ENCODE measurements around the gene WDR59. TPM values are rescaled to one million over a fixed set of nuclear protein-coding genes. Genes with fewer than 3 reads are reported as not detected.
"Not testable (repeated sequence)": the region's sequence is repeated elsewhere in the genome, so short reads cannot be mapped to it uniquely, and the experiment has no call there.

WDR59 gene
- total and polyA plus RNA-seq, 9 of the 15 experiments (the other 6 are each of a cell fraction or from before 2014, with no cell fraction given) = 12.7 to 126 (median 34.7) TPM

DNA sequence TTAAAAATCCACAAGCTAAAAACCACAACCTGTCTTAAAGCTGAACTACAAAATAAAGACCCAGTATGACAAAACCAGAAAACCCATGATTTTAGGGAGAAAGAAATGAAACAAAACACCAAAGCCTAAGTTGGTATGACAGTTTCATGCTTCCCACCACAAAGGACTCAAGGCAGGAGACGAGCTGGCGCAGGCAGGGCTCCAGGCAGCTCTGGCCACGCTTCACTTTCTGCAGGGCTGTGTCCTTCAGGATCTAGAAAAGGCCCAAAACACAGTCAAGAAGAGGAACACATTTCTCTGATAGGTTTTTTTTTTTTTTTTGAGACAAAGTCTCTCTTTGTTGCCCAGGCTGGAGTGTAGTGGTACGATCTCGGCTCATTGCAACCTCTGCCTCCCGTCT lies 75.3 kb downstream of the WDR59 start (continued):
- TF ChIP-seq NFIX (CRISPR knock-in tag; IDR thresholded peaks at IDR 0.05; ENCODE audit: low read depth) (no peak), PTBP1 (IDR thresholded peaks at IDR 0.05; ENCODE audit: low read depth, low read length) (no peak), MIER1 (IDR thresholded peaks at IDR 0.05; ENCODE audit: low read depth) (no peak)

DNA sequence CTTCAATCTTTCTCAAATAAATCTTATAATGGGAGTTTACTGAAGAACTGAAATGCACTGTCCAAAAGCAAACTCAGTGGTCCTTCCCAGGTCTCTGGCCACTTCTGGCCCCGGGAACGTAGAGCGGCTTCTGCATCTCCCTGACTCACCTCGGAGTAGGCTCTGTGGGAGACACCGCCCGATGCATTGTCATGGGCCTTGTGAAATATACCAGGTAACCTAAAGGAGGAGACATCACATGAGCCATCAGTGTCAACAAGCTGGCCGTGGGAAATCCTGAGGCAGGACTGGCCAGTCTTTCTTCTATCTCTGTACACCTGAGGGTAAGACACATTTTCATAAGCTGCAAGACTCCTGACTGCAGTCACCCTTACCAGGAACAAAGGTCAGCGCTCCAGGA lies 76.2 kb downstream of the WDR59 start:
- FAIRE-seq; in situ Hi-C loops (cut with MboI); H2AFZ ChIP-seq (ENCODE audit: low read depth, low read length); H3K79me2 ChIP-seq (ENCODE audit: control insufficient read depth, insufficient read depth, low read length); intact Hi-C loops (cut with micrococcal nuclease); ATAC-seq; H4K20me1 ChIP-seq (replicated peaks; ENCODE audit: control insufficient read depth, insufficient read depth, low read length); H3K4me2 ChIP-seq (ENCODE audit: insufficient read depth, low read length); H3K4me1 ChIP-seq (replicated peaks in 1 of 2; ENCODE audit: control insufficient read depth in 2 of 2, insufficient read depth in 2 of 2, low read length in 2 of 2); H3K27me3 ChIP-seq (ENCODE audit: control insufficient read depth in 2 of 2, insufficient read depth in 2 of 2, low read length in 2 of 2); DNase-seq (ENCODE audit: extremely low read depth in 1 of 4, low spot score in 3 of 4); H3K9me1 ChIP-seq (ENCODE audit: control insufficient read depth, insufficient read depth, low read length); H3K9ac ChIP-seq (ENCODE audit: insufficient read depth in 1 of 2, low read depth in 2 of 2, low read length in 2 of 2); CTCF ChIA-PET (ENCODE audit: low intra/inter-chr PET ratio); H3K27ac ChIP-seq (ENCODE audit: extremely low read depth, low read depth, low read length); POLR2A ChIA-PET; BruUV-seq (replicated peaks); H3K4me3 ChIP-seq: not testable (repeated sequence)
- peaks cover 73% of the 10 kb centered on the region for H3K36me3 ChIP-seq (ENCODE audit: control insufficient read depth, insufficient read depth, low read length)
- whole genome bisulfite sequencing (ENCODE audit: insufficient coverage, low coverage, missing lambda C conversion rate) = 83% methylated on average over 5 of the region's 8 CpGs
- peaks cover 13% of the 10 kb centered on the region for H3K9me3 ChIP-seq (replicated peaks; ENCODE audit: control insufficient read depth, insufficient read depth, low read depth, low read length)

DNA sequence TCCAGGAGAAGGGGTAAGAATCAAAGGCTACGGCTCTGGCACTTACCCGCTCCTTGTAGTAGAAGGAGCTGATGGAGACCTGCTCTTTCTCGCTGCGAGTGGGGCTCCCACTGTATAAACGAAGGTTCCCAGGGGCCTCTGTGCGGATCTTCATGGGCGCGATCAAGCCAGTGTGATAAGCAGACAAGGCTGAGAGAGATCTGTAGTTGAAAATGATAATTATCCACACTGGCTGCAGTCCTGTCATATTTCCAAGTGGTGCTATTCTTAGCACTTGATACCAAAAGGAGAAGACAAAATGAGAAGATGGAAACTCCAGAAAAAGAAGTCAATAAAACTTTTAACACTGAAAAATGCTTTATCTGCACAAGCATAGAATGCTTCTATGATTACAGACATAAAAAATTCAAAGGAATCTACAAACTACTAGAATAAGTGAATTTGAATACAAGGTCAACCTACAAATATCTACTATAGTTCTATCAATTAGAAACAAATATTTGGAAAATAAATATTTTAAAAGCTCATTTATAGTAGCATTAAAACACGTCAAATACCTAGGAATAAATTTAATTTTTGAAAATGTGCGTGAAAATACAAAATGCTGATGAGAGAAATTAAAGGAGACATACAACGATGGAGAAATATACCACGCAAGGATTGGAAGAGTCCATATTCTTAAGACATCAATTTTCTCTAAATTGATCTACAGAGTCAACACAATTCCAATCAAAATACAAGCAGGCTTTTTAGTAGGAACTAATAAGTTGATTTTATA lies 80.8 kb downstream of the WDR59 start:
- ATAC-seq (no peak), FAIRE-seq (no peak), DNase-seq (ENCODE audit: extremely low read depth in 1 of 4, low spot score in 3 of 4) (no peak)
- 93% methylated on average over 9 of the region's 12 CpGs for WGBS (ENCODE audit: insufficient coverage, low coverage, missing lambda C conversion rate)
- POLR2A ChIA-PET = no interaction called here
- H2AFZ ChIP-seq (ENCODE audit: low read depth, low read length) = no peak overlapping the region
- in situ Hi-C loops (cut with MboI) = no loop called here
- H4K20me1 ChIP-seq (replicated peaks; ENCODE audit: control insufficient read depth, insufficient read depth, low read length) = no peaks in the 10 kb centered on the region
- H3K4me2 ChIP-seq (ENCODE audit: insufficient read depth, low read length) = no peak overlapping the region
- intact Hi-C loops (cut with micrococcal nuclease) = no loop called here
- no TSS peak for BruUV-seq (replicated peaks)
- peaks cover 70% of the 10 kb centered on the region for H3K36me3 ChIP-seq (ENCODE audit: control insufficient read depth, insufficient read depth, low read length)
- no peaks in the 10 kb centered on the region for H3K27me3 ChIP-seq (ENCODE audit: control insufficient read depth in 2 of 2, insufficient read depth in 2 of 2, low read length in 2 of 2)
- H3K9me3 ChIP-seq (replicated peaks; ENCODE audit: control insufficient read depth, insufficient read depth, low read depth, low read length) = peaks cover 2% of the 10 kb centered on the region; the same call in 1 of the 2 replicates
- no peak overlapping the region for H3K9ac ChIP-seq (ENCODE audit: insufficient read depth in 1 of 2, low read depth in 2 of 2, low read length in 2 of 2)
- H3K27ac ChIP-seq (ENCODE audit: extremely low read depth, low read depth, low read length) = no peak overlapping the region
- CTCF ChIA-PET (ENCODE audit: low intra/inter-chr PET ratio) = no interaction called here
- H3K4me1 ChIP-seq (replicated peaks in 1 of 2; ENCODE audit: control insufficient read depth in 2 of 2, insufficient read depth in 2 of 2, low read length in 2 of 2) = no peaks in the 10 kb centered on the region
- H3K9me1 ChIP-seq (ENCODE audit: control insufficient read depth, insufficient read depth, low read length) = no peaks in the 10 kb centered on the region
- no peak overlapping the region for H3K4me3 ChIP-seq
- no peaks in the 10 kb centered on the region for H3K79me2 ChIP-seq (ENCODE audit: control insufficient read depth, insufficient read depth, low read length)
- TF ChIP-seq TBL1XR1 (IDR thresholded peaks at IDR 0.05; ENCODE audit: low read length in 2 of 2) (no peak), GABPB2 (CRISPR knock-in tag; conservative IDR thresholded peaks at IDR 0.05) (no peak), ZNF444 (CRISPR knock-in tag; IDR thresholded peaks at IDR 0.05) (no peak), ZSCAN29 (IDR thresholded peaks at IDR 0.05) (no peak), SNIP1 (IDR thresholded peaks at IDR 0.05; ENCODE audit: low read depth) (no peak), NFIX (CRISPR knock-in tag; IDR thresholded peaks at IDR 0.05; ENCODE audit: low read depth) (peak; percentile 17; the same call in 1 of the 2 replicates), MTF1 (CRISPR knock-in tag; IDR thresholded peaks at IDR 0.05; ENCODE audit: borderline replicate concordance) (no peak)
- TF ChIP-seq, protein P1, sequence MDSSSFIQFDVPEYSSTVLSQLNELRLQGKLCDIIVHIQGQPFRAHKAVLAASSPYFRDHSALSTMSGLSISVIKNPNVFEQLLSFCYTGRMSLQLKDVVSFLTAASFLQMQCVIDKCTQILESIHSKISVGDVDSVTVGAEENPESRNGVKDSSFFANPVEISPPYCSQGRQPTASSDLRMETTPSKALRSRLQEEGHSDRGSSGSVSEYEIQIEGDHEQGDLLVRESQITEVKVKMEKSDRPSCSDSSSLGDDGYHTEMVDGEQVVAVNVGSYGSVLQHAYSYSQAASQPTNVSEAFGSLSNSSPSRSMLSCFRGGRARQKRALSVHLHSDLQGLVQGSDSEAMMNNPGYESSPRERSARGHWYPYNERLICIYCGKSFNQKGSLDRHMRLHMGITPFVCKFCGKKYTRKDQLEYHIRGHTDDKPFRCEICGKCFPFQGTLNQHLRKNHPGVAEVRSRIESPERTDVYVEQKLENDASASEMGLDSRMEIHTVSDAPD (CRISPR knock-in tag; IDR thresholded peaks at IDR 0.05) = no peak
- TF ChIP-seq, protein P2, sequence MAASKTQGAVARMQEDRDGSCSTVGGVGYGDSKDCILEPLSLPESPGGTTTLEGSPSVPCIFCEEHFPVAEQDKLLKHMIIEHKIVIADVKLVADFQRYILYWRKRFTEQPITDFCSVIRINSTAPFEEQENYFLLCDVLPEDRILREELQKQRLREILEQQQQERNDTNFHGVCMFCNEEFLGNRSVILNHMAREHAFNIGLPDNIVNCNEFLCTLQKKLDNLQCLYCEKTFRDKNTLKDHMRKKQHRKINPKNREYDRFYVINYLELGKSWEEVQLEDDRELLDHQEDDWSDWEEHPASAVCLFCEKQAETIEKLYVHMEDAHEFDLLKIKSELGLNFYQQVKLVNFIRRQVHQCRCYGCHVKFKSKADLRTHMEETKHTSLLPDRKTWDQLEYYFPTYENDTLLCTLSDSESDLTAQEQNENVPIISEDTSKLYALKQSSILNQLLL (CRISPR knock-in tag; IDR thresholded peaks at IDR 0.05; ENCODE audit: borderline replicate concordance) = peak; percentile 80; the same call in 1 of the 2 replicates
